HG03575 (cell line): Measurements from ENCODE around the gene DDX47.
"Not testable (repeated sequence)": the region's sequence is repeated elsewhere in the genome, so short reads cannot be mapped to it uniquely, and the experiment has no call there.

ENCODE experiments used
- ATAC-seq: cut with Tn5 transposase; IDR thresholded peaks from one replicate; pipeline ENCODE4 v1.9.1; 2021; ENCODE audit not compliant: unreplicated experiment, insufficient number of reproducible peaks, low FRiP score; ENCODE audit errors: extremely low read depth

DDX47 gene

DNA sequence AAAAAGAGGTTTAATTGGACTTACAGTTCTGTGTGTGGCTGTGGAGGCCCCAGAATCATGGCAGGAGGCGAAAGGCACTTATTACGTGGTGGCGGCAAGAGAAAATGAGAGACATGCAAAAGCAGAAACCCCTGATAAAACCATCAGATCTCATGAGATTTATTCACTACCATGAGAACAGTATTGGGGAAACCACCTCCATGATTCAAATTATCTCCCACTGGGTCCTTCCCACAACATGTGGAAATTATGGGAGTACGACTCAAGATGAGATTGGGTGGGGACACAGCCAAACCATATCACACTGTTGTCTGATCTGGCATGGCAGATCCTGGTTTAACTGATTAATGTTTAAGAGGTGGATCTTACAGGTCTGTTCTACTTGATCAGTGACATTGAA lies 5.6 kb downstream of the DDX47 start:
- no peak for ATAC-seq

DNA sequence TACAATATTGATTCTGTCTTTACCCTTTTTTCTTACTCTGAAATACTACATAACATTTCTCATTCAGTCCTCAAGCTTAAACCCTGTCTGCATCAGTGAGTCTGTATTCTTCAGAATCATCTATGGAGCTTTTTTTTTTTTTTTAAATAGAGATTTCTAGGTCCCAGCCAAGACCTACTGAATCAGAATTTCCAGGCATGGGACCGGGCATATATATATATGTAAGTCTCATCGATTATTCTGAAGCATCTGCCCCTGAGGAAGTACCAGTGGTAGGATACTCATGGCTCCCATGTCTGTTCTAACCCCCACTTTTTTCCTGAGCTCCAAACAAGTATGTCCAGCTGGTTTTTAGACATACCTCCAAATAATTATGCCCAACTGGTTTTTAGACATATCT lies 6.1 kb downstream of the DDX47 start:
- no peak for ATAC-seq

DNA sequence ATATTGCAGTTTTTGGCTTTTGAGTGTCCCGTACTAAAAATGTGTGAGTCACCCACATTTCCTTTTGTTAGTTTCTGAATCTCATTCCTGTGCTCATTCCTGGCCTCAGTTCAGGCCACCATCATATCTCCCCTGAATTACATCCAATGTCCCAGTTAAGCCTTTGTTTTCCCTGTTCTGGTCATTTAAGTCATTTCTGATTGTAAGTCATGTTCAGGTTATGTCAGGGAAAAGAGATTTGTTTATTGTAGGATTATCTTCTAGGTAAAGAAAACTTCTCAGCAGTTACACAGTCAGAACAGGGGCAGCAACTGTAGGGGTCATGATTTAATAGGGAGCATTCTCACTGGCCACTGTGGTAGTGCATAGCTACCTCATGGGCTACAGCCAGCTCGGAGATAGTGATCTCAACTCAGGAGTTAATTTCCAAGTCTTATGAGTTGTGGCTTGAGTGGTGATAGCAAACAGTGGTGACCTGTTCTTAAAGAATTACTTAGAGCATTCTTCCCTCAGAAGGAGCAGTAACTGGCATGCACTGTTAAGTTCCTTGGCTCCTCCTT lies 6.7 kb downstream of the DDX47 start:
- ATAC-seq: no peak

DNA sequence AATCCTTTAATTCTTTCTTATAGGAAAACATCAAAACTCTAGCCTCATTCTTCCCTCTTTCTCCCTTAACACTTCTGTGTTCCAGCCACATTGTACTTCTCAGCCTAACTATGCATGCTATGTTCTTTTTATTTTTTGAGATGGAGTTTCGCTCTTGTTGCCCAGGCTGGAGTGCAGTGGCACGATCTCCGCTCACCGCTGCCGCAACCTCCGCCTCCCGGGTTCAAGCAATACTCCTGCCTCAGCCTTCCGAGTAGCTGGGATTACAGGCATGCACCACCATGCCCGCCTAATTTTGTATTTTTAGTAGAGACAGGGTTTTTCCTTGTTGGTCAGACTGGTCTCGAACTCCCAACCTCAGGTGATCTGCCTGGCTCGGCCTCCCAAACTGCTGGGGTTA lies 7.2 kb downstream of the DDX47 start:
- not testable (repeated sequence) for ATAC-seq

DNA sequence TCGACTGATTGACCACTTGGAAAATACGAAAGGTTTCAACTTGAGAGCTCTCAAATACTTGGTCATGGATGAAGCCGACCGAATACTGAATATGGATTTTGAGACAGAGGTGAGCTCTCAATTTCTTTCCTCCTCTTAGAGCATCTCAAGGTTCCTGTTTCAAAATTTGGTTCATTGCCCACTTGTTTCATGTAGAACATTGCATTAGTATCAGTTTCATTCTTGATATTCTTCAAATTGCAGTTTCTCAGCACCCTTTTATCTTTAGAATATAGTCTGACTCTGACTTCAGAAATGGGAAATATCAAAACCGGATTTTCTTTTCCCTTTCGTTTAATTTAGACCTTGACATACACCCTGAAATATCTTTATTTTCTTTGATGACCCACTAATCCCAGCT lies 8.8 kb downstream of the DDX47 start:
- no peak for ATAC-seq

DNA sequence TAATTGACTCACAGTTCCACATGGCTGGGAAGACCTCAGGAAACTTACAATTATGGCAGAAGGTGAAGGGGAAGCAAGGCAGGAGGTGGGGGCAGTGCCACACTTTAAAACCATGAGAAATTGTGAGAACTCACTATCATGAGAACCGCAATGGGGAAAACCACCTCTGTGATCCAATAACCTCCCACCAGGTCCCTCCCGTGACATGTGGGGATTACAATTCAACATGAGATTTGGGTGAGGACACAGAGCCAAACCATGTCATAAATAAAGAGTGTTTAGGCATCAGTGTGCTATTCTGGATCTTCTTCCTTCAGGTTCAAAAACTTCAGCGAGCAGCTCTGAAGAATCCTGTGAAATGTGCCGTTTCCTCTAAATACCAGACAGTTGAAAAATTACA lies 9.7 kb downstream of the DDX47 start:
- ATAC-seq: no peak

DNA sequence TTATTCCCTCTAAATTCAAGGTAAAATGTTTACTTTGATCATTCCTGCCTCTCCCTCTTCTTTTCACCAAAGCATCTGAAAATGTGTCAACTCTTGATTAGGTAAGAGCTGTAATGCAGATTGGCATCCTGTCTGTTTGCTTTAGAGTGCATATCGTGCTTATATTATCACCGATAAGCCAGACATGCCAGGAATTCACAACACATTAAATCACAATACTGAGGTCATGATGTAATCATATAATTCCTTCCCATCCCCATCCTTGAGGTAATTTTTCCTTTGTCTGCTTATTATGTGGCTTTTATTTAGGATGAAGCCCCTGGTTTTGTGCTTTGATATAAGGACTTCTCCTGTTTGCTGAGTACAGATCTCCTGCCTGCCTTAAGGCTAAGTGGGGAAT lies 10.2 kb downstream of the DDX47 start:
- no peak for ATAC-seq

DNA sequence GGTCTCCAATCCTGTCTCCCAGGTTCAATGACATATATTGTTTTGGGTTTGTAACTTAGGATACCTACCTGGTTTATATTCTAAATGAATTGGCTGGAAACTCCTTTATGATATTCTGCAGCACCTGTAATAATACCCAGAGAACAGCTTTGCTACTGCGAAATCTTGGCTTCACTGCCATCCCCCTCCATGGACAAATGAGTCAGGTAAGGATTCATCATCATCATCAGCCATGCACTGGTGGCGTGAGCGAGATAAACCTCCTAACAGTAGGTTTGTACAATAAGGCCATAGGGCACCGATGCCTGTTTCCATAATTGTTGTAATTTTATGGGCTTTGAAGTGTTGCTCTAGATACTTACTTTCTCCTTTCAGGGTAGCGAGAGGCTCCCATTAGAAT lies 10.7 kb downstream of the DDX47 start:
- ATAC-seq: no peak

DNA sequence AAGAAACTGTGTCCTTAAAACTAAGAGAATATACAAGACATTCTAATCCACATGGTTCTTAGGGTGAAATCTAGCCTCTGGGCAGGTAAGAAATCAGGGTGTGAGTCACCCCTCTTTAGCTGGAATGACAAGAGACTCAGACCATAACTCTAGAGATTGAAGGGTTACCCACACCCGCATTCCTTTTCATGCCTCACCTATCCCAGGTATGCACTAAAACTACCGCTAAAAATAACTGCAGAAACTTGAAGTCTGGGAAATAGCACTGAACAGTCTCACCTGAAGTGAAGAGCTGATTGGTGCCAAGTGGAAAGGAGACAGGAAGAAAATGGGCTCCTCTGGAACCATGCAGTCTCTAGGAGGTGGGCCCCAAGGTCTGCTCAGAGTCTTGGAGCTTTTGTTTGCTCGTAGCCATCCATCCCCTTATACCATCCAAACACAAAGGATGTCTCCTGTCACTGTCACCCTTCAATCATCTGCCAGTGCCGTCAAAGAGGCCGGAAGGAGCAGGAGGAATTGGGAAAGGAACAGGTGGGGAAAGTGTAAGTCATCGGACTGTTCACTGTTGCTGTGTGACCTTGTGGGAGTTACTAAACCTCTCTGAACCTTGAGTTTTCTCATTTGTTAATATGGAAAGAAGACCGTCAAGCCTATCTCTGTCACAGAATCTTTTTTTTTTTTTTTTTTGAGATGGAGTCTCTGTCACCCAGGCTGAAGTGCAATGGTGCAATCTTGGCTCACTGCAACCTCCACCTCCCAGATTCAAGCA lies 22.4 kb downstream of the DDX47 start:
- ATAC-seq: no peak

DNA sequence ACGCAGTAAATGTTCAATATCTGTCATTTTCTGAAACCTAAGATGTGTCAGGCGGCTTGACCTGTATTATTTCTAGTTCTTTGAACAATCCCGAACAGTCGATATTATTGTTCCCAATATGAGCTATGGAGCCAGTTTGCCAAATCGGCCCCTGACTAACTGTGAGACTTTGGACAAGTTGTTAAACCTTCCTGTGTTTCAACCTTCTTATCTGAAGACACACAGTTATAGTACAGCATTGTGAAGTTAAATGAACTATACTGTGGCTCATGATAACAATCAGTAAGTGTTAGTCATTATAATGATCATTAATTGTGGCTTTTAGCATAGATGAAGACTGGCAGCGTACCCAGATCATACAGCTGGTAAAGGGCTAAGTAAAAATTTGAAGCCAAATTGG lies 23.4 kb downstream of the DDX47 start:
- no peak for ATAC-seq

DNA sequence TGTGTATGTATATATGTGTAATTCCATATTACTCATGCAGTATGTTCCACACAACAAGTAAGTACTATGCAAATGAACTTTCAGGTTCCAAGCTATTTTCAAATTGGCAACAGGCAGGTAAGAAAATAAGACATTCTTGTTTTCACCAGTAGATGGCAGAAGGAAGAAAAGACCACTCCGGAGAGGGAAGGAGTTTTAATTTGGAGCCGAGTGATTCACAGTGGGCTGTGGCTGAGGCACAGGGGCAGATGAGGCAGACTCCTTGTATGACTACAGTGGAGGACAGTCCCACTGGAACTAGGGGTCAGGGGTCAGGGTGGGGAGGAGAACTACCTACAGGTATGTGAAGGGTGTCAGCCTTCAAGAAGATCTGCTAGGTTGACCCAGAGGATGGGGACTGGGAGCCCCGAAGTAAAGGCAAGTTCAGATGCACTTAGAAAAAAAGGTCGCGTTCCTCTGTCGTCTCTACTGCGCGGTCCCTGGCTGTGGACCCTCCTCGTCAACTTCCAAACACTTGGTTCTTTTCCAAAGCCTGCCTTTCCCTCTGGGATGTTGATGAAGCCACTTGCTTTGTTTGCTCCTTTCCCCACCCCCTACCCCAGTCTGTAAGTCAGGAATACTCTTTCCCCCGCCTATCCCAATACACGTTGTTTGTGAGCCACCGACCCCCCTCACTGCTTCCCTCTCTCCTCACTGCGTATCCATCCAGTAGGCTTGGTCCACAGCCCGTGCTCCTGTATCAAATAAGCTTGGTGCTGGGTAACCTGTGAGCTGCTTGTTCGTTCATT lies 24.1 kb downstream of the DDX47 start:
- ATAC-seq: no peak

DNA sequence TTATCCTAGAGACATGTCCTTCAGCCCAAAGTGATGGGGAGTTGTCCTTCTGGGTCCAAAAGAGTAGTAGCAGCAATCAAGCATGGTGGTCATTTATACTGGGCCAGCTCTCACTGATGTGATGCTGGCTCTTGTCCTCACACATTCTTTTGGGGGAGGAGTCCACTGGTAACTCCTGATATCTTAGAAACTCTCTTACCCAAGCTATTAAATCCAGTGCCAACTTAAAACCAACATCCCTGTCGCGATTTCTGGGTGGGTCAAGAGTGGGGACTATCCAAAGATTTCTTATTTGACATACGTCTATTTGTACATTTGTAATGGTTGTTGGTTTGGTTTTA lies 24.6 kb downstream of the DDX47 start:
- ATAC-seq: no peak

DNA sequence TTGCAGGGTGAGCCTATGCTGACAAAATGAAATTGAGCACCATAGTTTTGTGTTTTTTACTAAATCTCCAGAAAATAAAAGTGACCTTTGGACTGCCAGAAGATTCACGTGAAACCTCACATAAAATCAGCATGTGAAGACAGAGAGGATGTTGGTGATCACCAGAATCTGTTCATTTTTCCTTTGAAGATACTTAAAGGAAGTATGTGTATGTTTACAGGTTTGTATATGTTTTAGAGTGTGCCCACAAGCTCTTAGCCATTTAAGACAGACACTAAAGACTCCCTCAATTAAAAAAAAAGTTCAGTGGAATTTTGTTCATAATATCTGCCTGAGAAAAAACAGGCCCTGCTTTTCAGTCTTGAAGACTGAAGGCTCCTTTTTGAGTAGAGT lies 25.9 kb downstream of the DDX47 start:
- no peak for ATAC-seq

DNA sequence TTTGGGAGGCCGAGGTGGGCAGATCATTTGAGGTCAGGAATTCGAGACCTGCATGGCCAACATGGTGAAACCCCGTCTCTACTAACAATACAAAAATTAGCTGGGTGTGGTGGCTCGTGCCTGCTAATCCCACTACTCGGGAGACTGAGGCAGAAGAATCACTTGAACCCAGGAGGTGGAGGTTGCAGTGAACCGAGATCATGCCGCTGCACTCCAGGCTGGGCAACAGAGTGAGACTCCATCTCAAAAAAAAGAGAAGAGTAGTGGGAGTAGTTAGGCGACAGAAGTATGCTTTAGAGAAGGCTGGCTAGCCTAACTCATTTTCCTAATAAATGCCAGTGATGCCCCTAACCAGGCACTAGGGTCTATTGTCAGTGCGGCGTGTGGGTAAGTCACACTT lies 26.3 kb downstream of the DDX47 start:
- ATAC-seq: not testable (repeated sequence)

DNA sequence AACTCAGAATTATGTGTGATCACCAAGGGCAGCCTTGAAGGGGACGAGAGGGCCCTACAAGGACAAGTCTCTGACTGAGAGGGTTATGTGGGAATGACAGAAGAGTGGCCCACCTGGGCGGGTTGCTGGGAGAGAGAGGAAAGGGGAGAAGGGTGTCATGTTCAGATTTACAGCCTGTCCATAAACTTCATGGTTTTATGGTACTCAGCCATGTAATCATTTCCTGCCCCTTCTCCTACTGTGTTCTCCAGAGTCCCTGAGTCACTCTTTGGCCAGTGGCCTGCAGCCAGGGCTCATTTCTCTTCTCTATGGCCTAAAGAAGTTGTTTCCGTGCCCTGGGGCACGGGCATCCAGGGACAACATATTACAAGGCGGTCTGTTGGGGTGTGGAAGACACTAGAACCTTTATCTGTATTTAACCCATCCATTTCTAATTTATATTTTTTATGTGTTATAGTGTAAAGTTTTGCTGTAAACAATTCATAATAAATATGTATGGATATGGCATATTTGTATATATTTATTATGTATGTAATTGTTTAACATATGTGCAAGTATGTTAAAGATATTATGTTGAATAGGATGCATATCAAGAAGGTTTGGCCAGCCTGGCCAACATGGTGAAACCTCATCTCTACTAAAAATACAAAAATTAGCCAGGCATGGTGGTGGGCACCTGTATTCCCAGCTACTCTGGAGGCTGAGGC lies 26.9 kb downstream of the DDX47 start:
- no peak for ATAC-seq

DNA sequence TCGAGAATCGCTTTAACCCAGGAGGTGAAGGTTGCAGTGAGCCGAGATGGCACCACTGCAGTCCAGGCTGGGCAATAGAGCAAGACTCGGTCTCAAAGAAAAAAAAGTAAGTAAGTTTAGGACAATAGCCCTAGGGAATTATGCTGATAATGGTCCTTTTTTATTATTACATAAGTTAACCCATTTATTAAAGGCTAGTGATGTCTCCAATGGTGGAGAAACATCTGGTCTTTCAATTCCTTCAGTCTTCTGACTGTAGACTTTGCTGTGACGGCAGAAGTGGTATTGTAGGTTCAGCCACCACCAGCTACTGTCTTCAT lies 27.4 kb downstream of the DDX47 start:
- no peak for ATAC-seq

DNA sequence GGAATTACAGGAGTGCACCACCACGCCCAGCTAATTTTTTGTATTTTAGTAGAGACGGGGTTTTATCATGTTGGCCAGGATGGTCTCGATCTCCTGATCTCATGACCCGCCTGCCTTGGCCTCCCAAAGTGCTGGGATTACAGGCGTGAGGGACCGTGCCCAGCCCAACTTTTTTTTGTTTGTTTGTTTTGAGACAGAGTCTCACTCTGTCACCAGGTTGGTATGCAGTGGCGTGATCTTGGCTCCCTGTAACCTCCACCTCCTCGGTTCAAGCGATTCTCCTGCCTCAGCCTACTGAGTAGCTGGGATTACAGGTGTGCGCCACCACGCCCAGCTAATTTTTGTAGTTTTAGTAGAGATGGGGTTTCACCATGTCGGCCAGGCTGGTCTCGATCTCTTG lies 28.3 kb downstream of the DDX47 start:
- ATAC-seq: not testable (repeated sequence)

DNA sequence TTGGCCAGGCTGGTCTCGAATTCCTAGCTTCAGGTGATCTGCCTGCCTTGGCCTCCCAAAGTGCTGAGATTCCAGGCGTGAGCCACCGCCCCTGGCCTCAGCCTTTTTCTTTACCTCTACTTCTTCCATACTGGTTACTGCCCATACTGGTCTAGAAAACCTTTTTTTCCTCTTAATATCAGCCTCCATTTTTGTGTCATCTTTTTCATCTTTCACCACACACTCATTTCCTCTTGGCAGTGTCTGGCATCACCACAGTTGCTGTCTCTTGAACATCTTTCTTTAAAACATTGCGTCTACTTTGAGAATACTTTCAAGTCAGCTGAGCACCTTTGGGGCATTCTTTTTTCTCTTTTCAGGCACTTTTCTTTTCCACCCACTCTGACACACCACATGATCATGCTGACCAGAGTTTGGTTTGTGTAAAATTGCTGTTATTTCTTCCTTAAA lies 32.7 kb downstream of the DDX47 start:
- ATAC-seq: no peak

DNA sequence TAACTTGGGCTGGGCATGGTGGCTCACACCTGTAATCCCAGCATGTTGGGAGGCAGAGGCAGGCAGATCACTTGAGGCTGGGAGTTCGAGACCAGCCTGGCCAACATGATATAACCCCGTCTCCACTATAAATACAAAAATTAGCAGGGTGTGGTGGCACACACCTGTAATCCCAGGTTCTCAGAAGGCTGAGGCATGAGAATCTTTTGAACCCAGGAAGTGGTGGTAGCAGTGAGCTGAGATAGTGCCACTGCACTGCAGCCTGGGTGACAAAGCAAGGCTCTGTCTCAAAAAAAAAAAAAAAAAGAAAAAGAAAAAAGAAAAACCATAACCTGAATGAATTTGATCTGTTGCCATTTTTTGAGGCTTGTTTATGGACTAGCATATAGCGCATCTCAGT lies 33.6 kb downstream of the DDX47 start:
- ATAC-seq: not testable (repeated sequence)

DNA sequence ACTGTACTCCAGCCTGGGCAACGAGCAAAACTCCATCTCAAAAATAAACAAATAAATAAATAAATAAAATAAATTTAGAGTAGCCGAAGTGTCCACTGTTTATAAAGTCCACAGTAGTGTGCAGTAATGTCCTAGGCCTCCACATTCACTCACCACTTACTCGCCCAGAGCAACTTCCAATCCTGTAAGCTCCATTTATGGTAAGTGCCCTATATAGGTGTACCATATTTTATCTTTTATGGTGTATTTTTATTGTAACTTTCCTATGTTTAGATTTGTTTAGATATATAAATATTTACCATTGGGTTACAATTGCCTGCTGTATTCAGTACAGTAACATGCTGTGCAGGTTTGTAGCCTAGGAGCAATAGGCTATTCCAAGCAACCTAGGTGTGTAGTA lies 40.3 kb downstream of the DDX47 start:
- no peak for ATAC-seq
